HepG2 (cell line): Measurements from ENCODE around the gene IMP3. TPM values are rescaled to one million over a fixed set of nuclear protein-coding genes. Genes with fewer than 3 reads are reported as not detected.

ENCODE experiments used
- ARNT2 ChIP-seq: sonication (generic); formaldehyde crosslinking; IDR thresholded peaks from 2 replicates; pipeline ENCODE4 v1.8.0; 2022; ENCODE audit warnings: mild to moderate bottlenecking, low read depth, missing genetic modification reagents, moderate library complexity
- BRCA1 ChIP-seq: sonication (generic); formaldehyde crosslinking; IDR thresholded peaks from 2 replicates; pipeline ENCODE4 v1.4.0; 2020; ENCODE audit warnings: missing genetic modification reagents
- BRD4 ChIP-seq: sonication (generic); formaldehyde crosslinking; IDR thresholded peaks from 2 replicates; pipeline ENCODE4 v1.4.0; 2020; ENCODE audit warnings: missing genetic modification reagents
- EED ChIP-seq: sonication (generic); formaldehyde crosslinking; IDR thresholded peaks from 2 replicates; pipeline ENCODE4 v1.5.0; 2020; ENCODE audit warnings: mild to moderate bottlenecking, missing genetic modification reagents
- EHMT2 ChIP-seq: fragments of 200-600 bp; sonication (generic); IDR thresholded peaks from 2 replicates; pipeline ENCODE4 v1.7.0; 2017; ENCODE audit warnings: antibody characterized with exemption, low read depth, low read length, borderline replicate concordance
- GABPB1 ChIP-seq: IDR thresholded peaks from 2 replicates; pipeline ENCODE4 v1.6.1; 2016; ENCODE audit warnings: mild to moderate bottlenecking, missing genetic modification reagents, moderate library complexity, missing compliant biosample characterization
- HBP1 ChIP-seq: IDR thresholded peaks from 2 replicates; pipeline ENCODE4 v1.6.1; 2016; ENCODE audit warnings: low read depth, control low read depth
- HHEX ChIP-seq: IDR thresholded peaks from 2 replicates; pipeline ENCODE4 v1.6.1; 2016; ENCODE audit warnings: control low read depth
- MAFK ChIP-seq, 2 experiments: IDR thresholded peaks in 1 of 2; conservative IDR thresholded peaks in 1 of 2; 2 replicates each; pipeline ENCODE4 v1.6.1; 2011; ENCODE audit warnings: improper control_type of control experiment in 2 of 2, low read length in 2 of 2
- NCOA2 ChIP-seq: sonication (generic); formaldehyde crosslinking; IDR thresholded peaks from 2 replicates; pipeline ENCODE4 v1.8.0; 2022; ENCODE audit warnings: inconsistent platforms
- RELA ChIP-seq: sonication (generic); formaldehyde crosslinking; IDR thresholded peaks from 2 replicates; pipeline ENCODE4 v1.4.0; 2020; ENCODE audit warnings: missing genetic modification reagents
- RORA ChIP-seq: sonication (generic); formaldehyde crosslinking; IDR thresholded peaks from 2 replicates; pipeline ENCODE4 v1.5.0; 2020; ENCODE audit warnings: mild to moderate bottlenecking, missing genetic modification reagents, moderate library complexity
- RXRB ChIP-seq: IDR thresholded peaks from 2 replicates; pipeline ENCODE4 v1.6.1; 2016; ENCODE audit warnings: borderline replicate concordance, missing genetic modification reagents, missing compliant biosample characterization
- TFDP2 ChIP-seq: sonication (generic); formaldehyde crosslinking; IDR thresholded peaks from 2 replicates; pipeline ENCODE4 v1.4.0; 2020; ENCODE audit warnings: missing genetic modification reagents
- TSC22D2 ChIP-seq: sonication (generic); formaldehyde crosslinking; IDR thresholded peaks from 2 replicates; pipeline ENCODE4 v1.5.1; 2020; ENCODE audit warnings: missing genetic modification reagents, mild to moderate bottlenecking, borderline replicate concordance
- ZFP90 ChIP-seq: sonication (generic); formaldehyde crosslinking; IDR thresholded peaks from 2 replicates; pipeline ENCODE4 v1.8.0; 2022; ENCODE audit warnings: missing genetic modification reagents, mild to moderate bottlenecking, inconsistent platforms, borderline replicate concordance
- ZFX ChIP-seq: sonication (generic); formaldehyde crosslinking; IDR thresholded peaks from 2 replicates; pipeline ENCODE4 v1.4.0; 2020; ENCODE audit warnings: mild to moderate bottlenecking, low read depth, missing genetic modification reagents, moderate library complexity
- ZNF232 ChIP-seq: sonication (generic); formaldehyde crosslinking; IDR thresholded peaks from 2 replicates; pipeline ENCODE4 v1.4.0; 2020; ENCODE audit warnings: missing genetic modification reagents, borderline replicate concordance
- ZNF280B ChIP-seq: sonication (generic); formaldehyde crosslinking; IDR thresholded peaks from 2 replicates; pipeline ENCODE4 v1.5.0; 2020; ENCODE audit warnings: missing genetic modification reagents, mild to moderate bottlenecking, borderline replicate concordance
- ZNF329 ChIP-seq: sonication (generic); formaldehyde crosslinking; IDR thresholded peaks from 2 replicates; pipeline ENCODE4 v1.9.0; 2021; ENCODE audit warnings: low read depth, mild to moderate bottlenecking, missing genetic modification reagents
- ZNF33B ChIP-seq: sonication (generic); formaldehyde crosslinking; IDR thresholded peaks from 2 replicates; pipeline ENCODE4 v1.5.1; 2020; ENCODE audit warnings: mild to moderate bottlenecking, missing genetic modification reagents
- ZNF510 ChIP-seq: sonication (generic); formaldehyde crosslinking; IDR thresholded peaks from 2 replicates; pipeline ENCODE4 v1.4.0; 2020; ENCODE audit warnings: low read depth, mild to moderate bottlenecking, missing genetic modification reagents
- ZNF703 ChIP-seq: sonication (generic); formaldehyde crosslinking; IDR thresholded peaks from 2 replicates; pipeline ENCODE4 v1.5.1; 2020; ENCODE audit warnings: missing genetic modification reagents, mild to moderate bottlenecking, moderate library complexity, borderline replicate concordance
- ZNF75D ChIP-seq: sonication (generic); formaldehyde crosslinking; IDR thresholded peaks from 2 replicates; pipeline ENCODE4 v1.8.1; 2023; ENCODE audit warnings: missing genetic modification reagents, mild to moderate bottlenecking, borderline replicate concordance
- polyA plus RNA-seq, 8 experiments: library from polyadenylated mRNA; depleted of rRNA in 3 of 8; stranded (reverse) in 7 of 8; unstranded in 1 of 8; fragments of >200 nt; fragmentation: Illumina TruSeq in 4 of 8; extraction: Trizol in 4 of 8; gene quantifications; 2 replicates each; pipeline versions ENCODE4 v1.2.1 to v1.2.3, GENCODE V29; 2011 to 2016; ENCODE audit warnings: low read depth in 4 of 8, missing spikeins in 1 of 8, mixed read lengths in 1 of 8; ENCODE audit not compliant: insufficient read depth in 1 of 8
- total RNA-seq, 5 experiments: library from RNA; depleted of rRNA; stranded (reverse); fragments of >200 nt; fragmentation: Illumina TruSeq; extraction: Trizol; gene quantifications; 2 replicates each; pipeline ENCODE4 v1.2.3, GENCODE V29; 2016; ENCODE audit warnings: low read depth in 1 of 5

Gene IMP3
- total and polyA plus RNA-seq, 2 of the 13 experiments (the other 11 are each of a cell fraction or from before 2014, with no cell fraction given), result 38.3 to 143 TPM

GRCh38 chr15:75625542-75626347 lies 14.3 kb downstream of the IMP3 start, which contains the start of gene SNUPN (continued):
- TF ChIP-seq ARNT2 (CRISPR knock-in tag), result 0 out of 2 replicates have a peak, but pooled peaks have one; percentile 72
- no peak for TF ChIP-seq ZNF280B (CRISPR knock-in tag)
- 0 out of 2 replicates have a peak, but pooled peaks have one; percentile 69 for TF ChIP-seq BRCA1 (CRISPR knock-in tag)
- TF ChIP-seq RORA (CRISPR knock-in tag), result no peak
- TF ChIP-seq ZNF33B (CRISPR knock-in tag), result no peak
- TF ChIP-seq MAFK (conservative IDR thresholded peaks at IDR 0.05 in 1 of 2, IDR thresholded peaks at IDR 0.05 in 1 of 2; ENCODE audit: low read length in 2 of 2), result no peak
- 0 out of 2 replicates have a peak, but pooled peaks have one; percentile 59 for TF ChIP-seq RXRB
- no peak for TF ChIP-seq NCOA2 (CRISPR knock-in tag)
- TF ChIP-seq HBP1, result no peak; the same call in 1 of the 2 replicates
- TF ChIP-seq HHEX, result no peak
- TF ChIP-seq ZFP90 (CRISPR knock-in tag), result no peak; the same call in 1 of the 2 replicates
- peak; percentile 98 for TF ChIP-seq ZFX
- no peak for TF ChIP-seq ZNF510 (CRISPR knock-in tag)
- peak; percentile 46; the same call in 1 of the 2 replicates for TF ChIP-seq TFDP2 (CRISPR knock-in tag)
- TF ChIP-seq TSC22D2, result 0 out of 2 replicates have a peak, but pooled peaks have one; percentile 43
- no peak for TF ChIP-seq EED
- no peak for TF ChIP-seq ZNF329 (CRISPR knock-in tag)
- peak; percentile 74; the same call in 1 of the 2 replicates for TF ChIP-seq BRD4
- peak; percentile 93 for TF ChIP-seq GABPB1 (CRISPR knock-in tag)
- TF ChIP-seq ZNF75D (CRISPR knock-in tag), result no peak
- peak; percentile 38; the same call in 1 of the 2 replicates for TF ChIP-seq RELA (CRISPR knock-in tag)
- 0 out of 2 replicates have a peak, but pooled peaks have one; percentile 29 for TF ChIP-seq ZNF703
- TF ChIP-seq ZNF232 (CRISPR knock-in tag), result no peak; the same call in 1 of the 2 replicates
- no peak for TF ChIP-seq EHMT2
